ENCODE measurements around the gene WDR47. TPM values are rescaled to one million over a fixed set of nuclear protein-coding genes. Genes with fewer than 3 reads are reported as not detected.
"Not testable (repeated sequence)": the region's sequence is repeated elsewhere in the genome, so short reads cannot be mapped to it uniquely, and the experiment has no call there.

Gene WDR47
- total RNA-seq, 1 donor from 2014 or later, result 24.6 TPM

DNA sequence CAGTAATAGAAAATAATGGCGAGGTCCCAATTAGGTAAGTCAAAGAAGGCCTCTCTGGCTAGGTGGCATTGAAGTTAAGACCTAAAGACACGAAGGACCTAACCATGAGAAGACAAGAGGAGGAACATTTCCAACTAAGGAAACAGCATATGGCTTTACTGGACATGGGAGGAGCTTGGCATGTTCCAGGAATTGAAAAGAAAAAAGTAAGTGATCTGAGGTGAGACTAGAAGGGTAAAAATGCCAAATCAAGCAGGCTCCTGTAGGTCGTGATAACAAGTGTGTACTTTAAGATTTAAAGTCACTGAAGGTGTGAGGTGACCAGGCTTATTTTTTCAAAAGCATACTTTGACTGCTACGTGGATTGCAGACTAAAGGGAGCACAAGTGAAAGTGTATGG is 65.2 kb downstream of the WDR47 start:
- ATAC-seq, result no peak
- intact Hi-C loops (cut with DNase I), result no loop called here
- DNase-seq (ENCODE audit: low spot score), result no peak

DNA sequence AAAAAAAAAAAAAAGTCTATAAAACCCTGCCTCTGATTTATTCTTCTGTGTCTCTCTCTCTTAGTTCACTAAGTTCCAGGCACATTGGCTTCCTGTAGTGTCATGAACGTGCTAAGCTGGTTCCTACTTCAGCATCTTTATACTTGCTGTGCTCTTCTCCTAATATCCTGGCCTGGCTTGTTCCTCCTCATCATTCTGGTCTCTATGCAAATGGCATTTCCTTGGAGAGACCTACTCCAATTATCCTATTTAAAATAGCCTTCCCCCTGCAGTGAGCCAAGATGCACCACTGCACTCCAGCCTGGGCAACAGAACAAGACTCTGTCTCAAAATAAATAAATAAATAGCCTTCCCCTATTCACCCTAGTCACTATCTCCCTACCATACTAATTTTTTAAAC is 69.0 kb downstream of the WDR47 start:
- ATAC-seq (no peak), DNase-seq (ENCODE audit: low spot score) (no peak)
- intact Hi-C loops (cut with DNase I), result no loop called here

DNA sequence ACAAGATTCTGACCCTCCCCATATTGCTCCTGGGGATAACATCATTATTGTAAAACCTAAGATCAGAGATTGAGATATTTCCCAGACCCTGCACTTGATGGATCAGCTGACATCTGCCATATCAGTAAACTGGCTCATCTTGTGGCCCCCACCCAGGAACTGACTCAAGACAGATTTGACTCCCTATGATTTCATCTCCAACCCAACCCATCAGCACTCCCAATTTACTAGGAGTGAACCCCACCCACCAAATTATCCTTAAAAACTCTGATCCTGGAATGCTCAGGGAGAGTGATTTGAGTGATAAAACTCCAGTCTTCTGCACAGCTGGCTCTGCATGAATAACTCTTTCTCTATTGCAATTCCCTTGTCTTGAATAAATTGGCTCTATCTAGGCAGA is 72.6 kb downstream of the WDR47 start:
- ATAC-seq (no peak), DNase-seq (ENCODE audit: low spot score) (no peak)
- intact Hi-C loops (cut with DNase I), result no loop called here

DNA sequence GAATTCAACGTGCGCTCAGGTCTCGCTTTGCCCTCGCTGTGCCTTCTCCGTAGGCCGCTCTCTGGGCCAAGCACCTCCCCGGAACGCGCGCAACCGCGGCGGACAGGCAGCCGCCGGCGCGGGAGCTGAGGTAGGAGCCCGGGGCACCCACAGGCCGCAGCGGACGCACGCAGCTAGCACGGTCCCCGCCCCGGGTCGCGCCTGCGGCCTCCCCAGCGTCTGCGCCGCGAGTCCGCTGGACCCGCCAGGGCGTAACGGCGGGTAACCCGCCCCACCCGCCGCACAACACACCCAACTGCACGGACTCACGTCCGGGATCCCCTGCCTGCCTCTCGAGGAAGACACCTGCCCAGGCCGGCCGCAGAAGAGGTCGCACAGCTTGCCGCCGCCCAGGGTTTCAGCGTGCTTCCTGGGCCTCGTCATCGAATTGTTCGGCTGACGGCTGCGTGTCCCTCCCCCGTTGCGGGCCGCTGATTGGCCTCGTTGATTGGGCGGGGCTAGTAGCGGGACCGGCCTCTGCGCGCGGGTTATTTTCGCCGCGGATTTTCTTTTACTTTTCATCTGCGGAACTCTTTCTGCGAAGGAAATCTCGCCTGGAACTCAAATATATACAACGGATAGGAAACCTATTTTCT is 78.7 kb downstream of the WDR47 start, which contains the start of gene CLCC1:
TSS of gene CLCC1 (minus strand) at position 433 of the 635 bp plus-strand sequence. CDS start 13,047 bp downstream, outside the sequence.
- DNase-seq (ENCODE audit: low spot score), result peak; percentile 95
- intact Hi-C loops (cut with DNase I), result no loop called here
- ATAC-seq, result peak; percentile 99

DNA sequence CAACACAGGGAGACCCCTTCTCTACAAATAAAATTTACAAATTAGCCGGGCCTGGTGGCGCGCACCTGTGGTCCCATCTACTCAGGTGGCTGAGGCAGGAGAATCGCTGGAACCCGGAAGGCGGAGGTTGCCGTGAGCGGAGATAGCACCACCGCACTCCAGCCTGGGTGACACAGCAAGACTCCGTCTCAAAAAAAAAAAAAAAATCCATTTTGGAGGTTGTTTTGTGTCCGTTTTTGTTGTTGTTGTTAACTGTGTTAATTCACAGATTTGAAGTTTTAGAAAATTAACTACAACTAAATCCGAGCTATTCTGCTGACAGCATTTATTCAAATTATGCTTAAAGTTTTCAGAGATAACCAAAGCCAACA is 79.2 kb downstream of the WDR47 start:
- intact Hi-C loops (cut with DNase I), result no loop called here
- ATAC-seq (no peak), DNase-seq (ENCODE audit: low spot score) (no peak)

DNA sequence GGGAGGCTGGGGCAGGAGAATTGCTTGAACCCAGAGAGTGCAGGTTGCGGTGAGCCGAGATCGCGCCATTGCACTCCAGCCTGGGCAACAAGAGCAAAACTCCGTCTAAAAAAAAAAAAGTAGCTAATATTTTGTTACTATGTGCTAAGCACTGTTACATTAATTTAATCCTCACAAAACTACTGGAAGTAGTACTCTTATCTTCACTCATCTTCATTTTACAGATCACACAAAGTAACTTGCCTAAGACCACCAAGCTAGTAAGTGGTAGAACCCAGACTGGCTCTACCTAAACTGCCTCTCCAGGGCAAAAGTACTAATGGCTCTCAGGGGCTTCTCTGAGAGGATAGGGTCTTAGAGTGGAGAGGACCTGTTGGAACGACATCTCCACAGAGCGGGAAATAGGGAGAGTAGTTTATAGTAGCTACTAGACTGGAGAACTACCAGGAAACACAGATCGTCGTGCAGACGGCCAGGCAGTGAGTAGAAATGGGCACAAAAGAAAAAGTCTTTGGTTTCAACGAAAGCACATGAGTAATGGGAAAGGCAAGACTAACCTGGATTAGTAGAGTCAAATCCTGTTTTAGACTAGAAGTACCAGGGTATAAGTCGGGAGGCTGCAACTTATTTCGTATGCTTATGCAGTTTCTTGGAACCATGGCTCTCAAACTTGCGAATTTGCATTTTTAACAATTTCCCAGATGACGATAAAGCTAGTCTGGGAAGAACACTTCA is 80.0 kb downstream of the WDR47 start:
- intact Hi-C loops (cut with DNase I), result no loop called here
- DNase-seq (ENCODE audit: low spot score) (no peak), ATAC-seq (no peak)

DNA sequence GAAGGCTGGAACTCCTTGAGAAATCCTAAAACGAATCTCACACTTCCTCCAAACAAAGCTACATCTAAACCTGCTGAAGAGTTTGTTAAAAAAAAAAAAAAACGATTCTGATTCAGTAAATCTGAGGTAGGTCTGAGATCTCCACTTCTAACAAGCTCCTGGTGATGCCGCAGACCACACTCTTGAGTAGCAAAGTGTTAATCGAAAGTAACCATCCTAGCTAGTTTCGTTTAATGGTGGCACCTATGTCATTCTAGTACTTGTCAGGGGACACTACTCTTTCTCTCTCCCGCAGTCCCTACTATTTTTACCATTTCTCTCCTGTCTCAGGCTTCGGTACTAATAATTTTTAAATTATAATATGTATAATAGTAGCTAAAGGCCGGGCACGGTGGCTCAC is 80.7 kb downstream of the WDR47 start:
- intact Hi-C loops (cut with DNase I), result no loop called here
- ATAC-seq, result no peak
- DNase-seq (ENCODE audit: low spot score), result no peak

DNA sequence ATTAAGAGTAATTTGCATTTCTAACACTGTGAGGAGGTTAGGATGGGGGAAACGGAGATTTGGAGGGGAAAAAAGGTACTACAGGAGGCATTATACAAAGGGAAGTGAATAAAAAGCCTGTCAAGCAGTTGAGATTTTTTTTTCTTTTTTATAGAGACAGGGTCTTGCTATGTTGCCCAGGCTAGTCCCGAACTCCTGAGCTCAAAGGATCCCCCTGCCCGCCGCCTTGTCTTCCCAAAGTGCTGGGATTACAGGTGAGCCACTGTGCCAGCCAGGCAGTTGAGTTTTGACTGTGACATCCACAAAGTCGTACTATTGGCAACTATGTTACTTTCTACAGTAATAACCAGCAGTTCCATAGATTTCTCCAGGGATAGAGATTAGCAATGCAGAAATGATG is 81.2 kb downstream of the WDR47 start:
- intact Hi-C loops (cut with DNase I), result no loop called here
- ATAC-seq, result no peak
- DNase-seq (ENCODE audit: low spot score), result no peak

DNA sequence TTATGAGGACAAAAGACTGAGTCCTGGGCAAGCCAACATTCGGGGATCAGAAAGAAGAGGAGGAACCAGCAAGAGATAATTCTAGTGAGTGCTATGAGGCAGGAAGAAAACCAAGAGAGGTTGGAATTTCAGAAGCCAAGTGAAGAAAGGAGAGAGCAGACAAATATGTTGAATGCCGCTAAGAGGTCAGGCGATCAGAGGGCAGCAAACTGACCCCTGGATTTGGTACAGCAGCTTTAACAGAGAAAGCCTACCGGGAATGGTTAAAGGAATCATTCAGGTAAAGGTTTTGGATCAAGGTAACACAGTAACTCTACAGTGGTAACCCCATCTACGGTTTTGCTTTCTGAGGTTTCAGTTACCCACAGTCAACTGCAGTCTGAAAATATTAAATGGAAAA is 84.0 kb downstream of the WDR47 start:
- ATAC-seq, result no peak
- intact Hi-C loops (cut with DNase I), result no loop called here
- DNase-seq (ENCODE audit: low spot score), result no peak

DNA sequence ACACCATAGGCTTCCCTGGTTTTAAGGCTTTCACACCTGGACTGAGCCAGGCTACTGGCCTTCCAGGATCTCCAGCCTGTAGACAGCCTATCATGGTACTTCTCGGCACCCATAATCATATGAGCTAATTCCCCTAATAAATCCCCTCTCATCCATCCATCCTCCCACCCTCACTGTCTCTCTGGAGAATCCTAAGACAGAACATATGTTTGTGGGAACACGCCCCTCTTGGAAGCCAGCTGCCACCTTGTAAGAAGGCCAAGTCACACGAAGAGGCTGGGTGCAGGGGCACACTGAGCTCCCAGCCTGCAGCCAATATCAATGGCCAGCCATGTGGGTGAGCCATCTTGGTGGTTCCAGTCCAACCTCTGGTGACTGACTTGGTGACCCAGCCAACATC is 86.0 kb downstream of the WDR47 start:
- intact Hi-C loops (cut with DNase I), result no loop called here
- DNase-seq (ENCODE audit: low spot score) (no peak), ATAC-seq (no peak)

DNA sequence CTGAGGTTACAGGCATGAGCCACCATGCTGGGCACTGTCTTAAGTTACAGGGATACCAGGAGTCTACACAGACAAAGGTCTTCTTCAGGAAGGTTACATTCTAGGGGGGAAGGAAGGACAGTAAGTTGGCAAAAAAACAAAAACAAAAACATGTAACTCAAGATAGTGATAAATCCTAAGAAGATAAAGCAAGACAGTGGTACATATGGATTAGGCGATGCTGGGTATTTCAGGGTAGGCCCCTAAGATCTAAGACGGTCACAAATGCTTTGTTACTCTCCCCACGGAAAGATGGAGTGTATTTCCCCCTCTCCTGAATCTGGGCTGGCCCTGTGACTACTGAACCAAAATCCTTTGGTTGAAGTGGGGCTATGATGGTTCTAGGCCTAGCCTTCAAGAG is 86.8 kb downstream of the WDR47 start:
- intact Hi-C loops (cut with DNase I), result no loop called here
- DNase-seq (ENCODE audit: low spot score) (no peak), ATAC-seq (no peak)

DNA sequence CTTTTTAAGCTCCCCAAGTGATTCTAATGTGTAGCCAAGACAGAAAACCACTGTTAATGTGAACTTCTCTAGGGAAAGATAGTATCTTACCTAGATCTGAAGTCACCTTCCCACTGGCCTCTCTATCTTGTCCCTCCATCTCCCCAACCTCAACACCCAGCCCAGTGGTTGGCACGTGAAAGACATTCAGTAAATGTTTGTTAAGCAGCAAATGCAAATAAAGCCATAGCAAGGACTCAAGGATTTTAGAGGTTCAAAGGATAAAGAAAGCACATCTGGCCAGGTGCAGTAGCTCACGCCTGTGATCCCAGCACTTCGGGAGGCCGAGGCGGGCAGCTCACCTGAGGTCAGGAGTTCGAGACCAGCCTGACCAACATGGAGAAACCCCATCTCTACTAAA is 88.5 kb downstream of the WDR47 start:
- ATAC-seq (no peak), DNase-seq (ENCODE audit: low spot score) (no peak)
- intact Hi-C loops (cut with DNase I), result no loop called here

DNA sequence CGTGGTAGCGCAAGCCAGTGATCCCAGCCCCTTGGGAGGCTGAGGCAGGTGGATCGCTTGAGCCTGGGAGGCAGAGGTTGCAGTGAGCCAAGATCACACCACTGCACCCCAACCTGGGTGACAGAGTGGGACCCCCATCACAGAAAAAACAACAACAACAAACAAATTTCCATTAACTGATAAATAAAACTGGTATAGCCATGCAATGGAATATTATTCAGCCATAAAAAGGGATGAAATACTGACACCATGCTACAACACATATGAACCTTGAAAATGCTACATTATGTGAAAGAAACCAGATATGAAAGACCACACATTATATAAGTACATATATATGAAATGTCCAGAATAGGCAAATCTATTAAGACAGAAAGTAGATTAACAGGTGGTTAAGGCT is 90.7 kb downstream of the WDR47 start:
- no peak for DNase-seq (ENCODE audit: low spot score)
- intact Hi-C loops (cut with DNase I), result no loop called here
- no peak for ATAC-seq

DNA sequence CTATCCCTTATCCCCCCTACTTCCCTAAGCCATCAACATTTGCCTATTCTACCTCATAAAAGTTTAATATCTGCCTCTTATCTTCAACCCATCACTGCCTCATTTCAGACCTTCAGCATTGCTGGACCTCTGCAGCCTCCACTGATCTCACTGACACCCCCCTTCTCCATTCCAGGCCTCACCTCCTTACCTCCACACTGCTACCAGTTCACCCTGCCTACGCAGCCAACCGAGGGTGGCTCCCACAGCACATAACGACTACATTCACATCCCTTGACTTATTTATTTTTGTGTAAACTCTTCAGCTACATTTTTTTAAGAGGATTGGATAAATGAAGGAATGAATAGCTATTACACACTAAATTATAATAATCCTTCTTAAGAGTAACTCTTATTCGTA is 92.9 kb downstream of the WDR47 start:
- intact Hi-C loops (cut with DNase I), result no loop called here
- no peak for DNase-seq (ENCODE audit: low spot score)
- ATAC-seq, result no peak

DNA sequence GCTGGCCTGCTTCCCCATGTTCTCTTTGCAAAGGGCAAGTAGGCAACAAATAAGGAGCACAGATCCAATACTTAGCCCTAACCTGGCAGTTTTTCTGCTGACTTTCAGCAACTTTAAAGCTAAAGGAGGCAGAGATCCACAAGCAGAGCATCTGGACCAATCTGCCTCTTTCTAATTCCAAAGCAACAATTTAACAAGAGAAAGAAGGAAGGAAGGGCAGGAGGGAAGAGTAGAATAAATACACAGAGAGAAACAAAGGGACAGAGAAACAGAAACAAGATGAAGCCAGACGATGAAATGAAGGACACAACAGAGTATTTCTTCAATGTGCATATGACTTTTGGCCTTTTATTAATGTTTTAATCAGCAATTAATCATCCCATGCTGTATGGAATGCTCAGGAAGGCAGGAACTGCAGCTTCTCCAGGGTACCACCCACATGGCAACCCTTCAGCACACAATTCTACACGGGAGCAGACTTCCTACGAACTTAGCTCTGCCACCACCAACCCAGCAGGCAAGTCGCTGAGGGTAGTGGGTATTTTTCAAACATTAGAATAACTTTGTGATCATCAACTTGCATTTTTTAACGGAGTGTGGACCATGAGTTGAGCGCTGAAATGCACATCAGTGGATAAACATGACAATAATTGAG is 93.9 kb downstream of the WDR47 start:
- DNase-seq (ENCODE audit: low spot score) (no peak), ATAC-seq (peak; percentile 67)
- intact Hi-C loops (cut with DNase I), result no loop called here

DNA sequence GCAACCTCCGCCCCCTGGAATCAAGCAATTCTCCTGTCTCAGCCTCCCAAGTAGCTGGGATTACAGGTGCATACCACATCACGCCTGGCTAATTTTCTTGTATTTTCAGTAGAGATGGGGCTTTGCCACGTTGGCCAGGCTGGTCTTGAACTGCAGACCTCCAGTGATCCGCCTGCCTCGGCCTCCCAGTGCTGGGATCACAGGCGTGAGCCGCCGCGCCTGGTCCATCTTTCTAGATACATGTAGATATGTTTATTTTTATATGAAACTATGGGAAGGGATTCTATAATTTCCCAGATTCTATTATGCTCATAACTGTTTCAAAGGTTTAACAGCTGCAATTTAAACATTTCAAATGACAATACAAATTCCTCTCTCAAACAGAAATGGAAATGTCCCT is 105.7 kb downstream of the WDR47 start:
- intact Hi-C loops (cut with DNase I), result no loop called here
- ATAC-seq, result no peak
- no peak for DNase-seq (ENCODE audit: low spot score)

DNA sequence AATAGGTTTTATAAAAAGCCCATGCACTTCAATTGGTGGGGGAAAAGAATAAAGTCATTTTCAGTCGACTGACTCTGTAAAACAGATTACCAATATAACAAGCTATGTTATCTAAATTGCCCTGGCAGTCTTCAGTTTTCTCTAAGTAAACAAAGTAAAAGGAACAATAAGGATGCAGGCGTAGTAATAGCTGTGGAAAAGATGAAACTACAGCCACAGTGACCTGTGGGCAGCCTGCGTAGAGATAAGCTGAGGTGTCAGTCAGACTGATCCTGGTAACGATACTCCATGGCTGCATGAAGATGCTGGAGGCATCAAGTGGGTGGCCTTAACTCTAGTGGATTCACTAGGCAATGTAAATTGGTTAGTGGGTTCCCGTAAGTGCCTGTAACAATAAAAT is 108.0 kb downstream of the WDR47 start:
- intact Hi-C loops (cut with DNase I), result no loop called here
- no peak for ATAC-seq
- no peak for DNase-seq (ENCODE audit: low spot score)

DNA sequence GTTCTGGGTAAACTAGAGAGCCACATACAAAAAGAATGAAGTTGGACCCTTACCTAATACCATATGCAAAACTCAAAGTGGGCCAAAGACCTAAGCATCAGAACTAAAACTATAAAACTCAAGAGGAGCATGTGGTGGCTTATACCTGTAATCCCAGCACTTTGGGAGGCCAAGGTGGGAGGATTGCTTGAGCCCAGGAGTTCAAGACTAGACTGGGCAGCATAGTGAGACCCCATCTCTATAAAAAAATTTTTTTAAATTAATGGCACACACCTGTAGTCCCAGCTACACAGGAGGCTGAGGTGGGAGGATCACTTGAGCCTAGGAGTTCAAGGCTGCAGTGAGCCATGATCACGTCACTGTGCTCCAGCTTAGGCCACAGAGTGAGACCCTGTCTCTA is 114.3 kb downstream of the WDR47 start:
- DNase-seq (ENCODE audit: low spot score); intact Hi-C loops (cut with DNase I); ATAC-seq: not testable (repeated sequence)

DNA sequence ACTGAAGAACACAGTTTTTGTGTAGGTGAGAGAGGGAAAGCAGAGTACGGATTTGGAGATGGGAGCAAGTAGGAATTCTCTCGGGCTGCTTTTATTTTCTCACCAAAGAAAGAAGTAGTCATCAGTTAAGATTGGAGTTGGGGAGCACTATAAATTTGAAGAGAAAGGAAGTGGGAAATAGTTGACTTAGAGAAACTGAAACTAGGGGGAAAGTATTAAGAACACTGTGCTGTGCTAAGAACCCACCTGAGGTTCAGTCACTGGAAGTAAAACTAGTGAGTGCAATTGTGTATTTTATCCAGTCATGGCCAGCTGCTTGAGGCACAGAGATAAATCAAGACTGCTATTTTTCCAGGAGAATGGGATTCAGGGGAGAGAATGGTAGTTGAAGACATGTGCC is 116.0 kb downstream of the WDR47 start:
- ATAC-seq, result no peak
- DNase-seq (ENCODE audit: low spot score), result no peak
- intact Hi-C loops (cut with DNase I), result no loop called here

All from sciatic nerve (tissue), 2 donors.